Suppressor macrophage treated with lipopolysaccharide for 1 hour (primary cell): ENCODE results near the gene GXYLT2.

Experiments used
- DNase-seq, 3 donors: peaks; one replicate each; pipeline ENCODE4 v3.0.0-alpha.2; 2020 to 2022

GXYLT2 gene

GRCh38 chr3:72941245-72941644 is 53.4 kb downstream of the GXYLT2 start:
- no peak for DNase-seq

DNA sequence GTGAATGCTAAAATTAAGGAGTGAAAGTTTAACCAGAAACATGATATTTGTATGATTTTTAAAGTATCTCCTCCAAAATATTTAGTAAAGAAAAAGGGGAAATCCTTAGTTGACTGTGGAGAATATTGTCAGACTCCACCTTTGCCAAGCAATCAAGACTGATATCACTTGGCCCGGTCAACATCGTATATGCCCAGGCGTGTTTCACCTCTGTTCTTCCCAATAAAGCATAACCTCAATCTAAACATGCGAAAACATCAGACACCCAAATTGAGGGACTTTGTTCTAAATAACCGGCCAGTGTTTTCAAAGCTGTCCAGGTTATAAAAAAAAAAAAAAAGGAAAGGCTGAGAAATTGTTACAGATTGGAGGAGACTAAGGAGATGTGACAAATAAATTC is 54.6 kb downstream of the GXYLT2 start:
- no peak for DNase-seq

DNA sequence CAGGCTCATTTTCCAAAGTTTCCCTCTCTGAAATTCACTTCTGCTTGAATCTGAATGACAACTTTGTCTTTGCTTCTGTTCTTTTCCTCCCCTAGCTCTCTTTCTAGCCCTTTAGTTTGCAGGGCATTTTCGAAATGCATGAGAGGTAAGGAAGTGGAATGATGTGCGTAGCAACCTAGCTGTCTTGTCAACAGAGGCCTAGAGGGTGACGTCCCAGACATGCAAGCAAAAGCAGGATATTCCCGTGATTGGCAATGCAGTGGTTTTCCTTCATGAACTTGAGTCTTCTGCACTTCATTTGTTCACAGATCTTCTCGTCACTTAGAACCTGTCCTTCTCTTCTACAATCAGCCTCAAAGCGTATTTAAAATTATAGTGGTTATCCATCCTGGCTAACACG is 56.9 kb downstream of the GXYLT2 start:
- no peak for DNase-seq

GRCh38 chr3:72947715-72948490 is 60.1 kb downstream of the GXYLT2 start:
- DNase-seq, result no peak

- DNase-seq, result no peak
These were observed 61.2 kb downstream of the GXYLT2 start for GRCh38 chr3:72949016-72949415.

DNA sequence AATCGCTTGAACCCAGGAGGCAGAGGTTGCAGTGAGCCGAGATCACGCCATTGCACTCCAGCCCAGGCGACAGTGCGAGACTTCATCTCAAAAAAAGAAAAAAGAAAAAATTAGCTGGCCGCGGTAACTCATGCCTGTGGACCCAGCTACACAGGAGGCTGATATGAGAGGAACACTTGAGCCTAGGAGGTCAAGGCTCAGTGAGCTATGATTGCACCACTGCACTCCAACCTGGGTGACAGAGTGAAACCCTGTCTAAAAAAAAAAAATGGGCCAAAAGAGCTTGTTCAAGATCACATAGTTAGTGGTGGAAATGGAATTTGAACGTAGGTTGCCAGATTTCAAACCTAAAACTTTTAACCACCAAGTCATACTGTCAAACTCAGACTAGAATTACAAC is 62.5 kb downstream of the GXYLT2 start:
- no peak for DNase-seq

- no peak for DNase-seq
These were observed 63.0 kb downstream of the GXYLT2 start for GRCh38 chr3:72950801-72951200.

DNA sequence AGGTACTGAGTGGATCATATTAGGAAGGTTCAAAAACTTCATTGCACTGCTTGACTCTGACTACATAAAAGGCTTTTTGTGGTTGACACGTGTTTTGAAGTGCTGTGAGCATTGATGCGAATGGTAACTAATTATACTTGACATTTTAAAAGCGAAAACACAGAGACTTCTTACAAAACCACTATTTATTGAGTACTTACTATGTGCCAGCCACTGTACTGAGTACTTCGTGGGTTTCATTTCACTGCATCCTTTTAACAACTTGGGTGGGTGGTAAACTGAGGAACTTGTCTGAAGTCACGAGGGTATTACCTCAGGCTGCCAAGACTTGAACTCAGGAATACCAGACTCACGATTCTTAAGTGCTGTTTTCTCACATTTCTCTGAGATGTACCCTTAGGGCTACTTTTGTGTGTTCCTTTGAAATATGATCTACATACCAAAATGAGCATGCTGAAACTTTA is 63.4 kb downstream of the GXYLT2 start:
- DNase-seq, result no peak

GRCh38 chr3:72953325-72953956 is 65.6 kb downstream of the GXYLT2 start:
- DNase-seq, result no peak

- DNase-seq, result no peak
These were observed 69.5 kb downstream of the GXYLT2 start for GRCh38 chr3:72957297-72957696.

DNA sequence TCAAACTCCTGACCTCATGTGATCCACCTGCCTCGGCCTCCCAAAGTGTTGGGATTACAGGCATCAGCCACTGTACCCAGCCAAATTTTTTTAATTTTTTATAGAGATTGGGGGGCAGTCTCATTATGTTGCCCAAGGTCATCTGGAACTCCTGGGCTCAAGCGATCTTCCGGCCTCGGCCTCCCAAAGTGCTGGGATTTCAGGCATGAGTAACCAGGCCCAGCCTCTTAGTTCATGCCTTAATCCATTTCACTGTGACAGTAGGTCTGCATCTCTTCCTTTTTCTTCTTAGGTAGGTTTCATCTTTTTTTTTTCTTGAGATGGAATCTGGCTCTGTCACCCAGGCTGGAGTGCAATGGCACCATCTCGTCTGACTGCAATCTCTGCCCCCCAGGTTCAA is 71.5 kb downstream of the GXYLT2 start:
- DNase-seq, result no peak

GRCh38 chr3:72960812-72961518 is 73.1 kb downstream of the GXYLT2 start:
- peak; percentile 35 to 43 (median 40) for DNase-seq

DNA sequence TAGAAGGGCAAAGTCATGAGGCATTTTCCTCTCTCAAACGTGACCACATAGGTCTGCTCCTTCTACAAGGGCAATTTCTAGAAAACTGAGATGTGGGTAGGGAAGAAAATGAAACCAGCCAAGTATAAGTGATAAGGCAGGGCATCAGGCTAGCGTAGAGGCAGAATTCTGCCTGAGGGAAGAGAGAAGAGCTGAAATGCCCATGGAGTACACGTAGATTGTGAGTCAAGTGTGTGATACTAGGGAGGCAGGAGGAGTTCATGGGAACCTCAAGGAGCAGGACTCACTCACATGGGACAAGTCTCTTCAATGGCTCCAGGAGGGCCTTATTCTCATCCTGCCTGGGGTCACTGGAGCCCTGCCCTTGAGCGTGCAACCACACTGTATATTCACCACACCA is 73.9 kb downstream of the GXYLT2 start:
- no peak for DNase-seq

- DNase-seq, result no peak
These were observed 74.5 kb downstream of the GXYLT2 start for GRCh38 chr3:72962317-72962716.

- DNase-seq, result no peak
These were observed 76.8 kb downstream of the GXYLT2 start for GRCh38 chr3:72964633-72965032.

- no peak for DNase-seq
These were observed 80.4 kb downstream of the GXYLT2 start for GRCh38 chr3:72968266-72968664.

DNA sequence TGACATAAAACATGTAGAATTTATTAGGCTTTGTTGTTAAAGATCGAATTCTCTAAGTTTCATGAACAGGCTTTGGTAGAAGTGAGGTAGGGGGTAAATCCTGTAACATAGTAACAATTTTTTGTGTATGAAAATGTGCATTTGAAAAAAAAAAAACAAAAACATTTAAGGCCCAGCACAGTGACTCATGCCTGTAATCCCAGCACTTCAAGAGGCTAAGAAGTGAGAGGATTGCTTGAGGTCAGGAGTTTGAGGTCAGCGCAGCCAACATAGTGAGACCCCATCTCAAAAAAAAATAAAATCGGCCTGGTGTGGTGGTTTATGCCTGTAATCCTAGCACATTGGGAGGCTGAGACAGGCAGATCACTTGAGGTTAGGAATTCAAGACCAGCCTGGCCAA is 81.9 kb downstream of the GXYLT2 start:
- DNase-seq, result no peak

GRCh38 chr3:72970942-72971341 is 83.1 kb downstream of the GXYLT2 start:
- DNase-seq, result no peak

GRCh38 chr3:72972706-72973030 is 84.8 kb downstream of the GXYLT2 start:
- no peak for DNase-seq

DNA sequence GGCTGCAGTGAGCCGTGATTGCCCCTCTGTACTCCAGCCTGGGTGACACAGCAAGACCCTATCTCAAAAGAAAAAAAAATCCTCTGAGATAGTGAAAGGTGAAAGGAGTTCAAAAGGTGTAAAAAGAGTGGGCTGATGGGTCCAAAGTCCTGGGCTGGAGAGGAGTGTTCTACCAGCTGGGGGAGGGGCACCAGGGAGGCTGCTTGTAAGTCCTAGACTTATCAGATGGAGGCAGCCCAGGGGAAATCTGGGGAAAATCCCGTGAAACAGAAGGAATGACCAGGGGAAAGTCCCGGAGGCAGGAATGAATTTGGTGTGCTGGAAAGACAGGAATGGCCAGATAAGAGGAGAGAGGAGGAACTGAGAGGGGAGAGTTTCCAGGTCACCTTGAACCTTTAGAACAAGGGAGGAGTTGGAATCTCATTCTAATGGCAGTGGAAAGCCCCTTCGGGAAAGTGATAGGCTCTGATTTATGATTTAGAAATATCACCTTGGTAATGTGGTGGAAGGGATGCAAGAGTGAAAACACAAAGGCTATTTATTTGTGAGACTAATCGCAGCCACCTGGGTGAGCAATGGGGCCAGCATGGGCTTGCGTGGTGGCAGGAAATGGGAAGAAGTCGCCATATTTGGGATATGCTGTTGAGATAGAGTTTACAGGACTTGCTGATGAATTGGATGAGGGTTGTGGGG is 85.3 kb downstream of the GXYLT2 start:
- peak; percentile 89 to 93 (median 92) for DNase-seq

DNA sequence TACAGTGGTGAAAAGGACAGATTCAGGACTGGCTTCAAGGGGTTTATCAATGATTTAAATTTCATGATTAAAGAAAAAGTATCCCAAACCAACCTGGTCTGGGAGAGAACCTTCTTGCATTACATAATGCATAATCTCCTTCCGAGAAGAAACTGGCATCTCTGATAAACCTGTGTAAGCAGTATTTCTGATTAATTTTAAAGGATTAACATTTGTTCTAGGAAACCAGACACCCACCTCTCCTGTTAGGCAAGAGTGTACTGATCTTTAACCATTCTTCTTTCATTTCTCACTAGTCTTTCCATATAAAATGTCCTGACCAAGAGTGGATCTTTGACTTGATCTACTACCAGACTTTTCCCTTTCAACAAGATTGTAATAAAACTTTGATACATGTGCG is 85.9 kb downstream of the GXYLT2 start:
- DNase-seq, result no peak

GRCh38 chr3:72974956-72975355 is 87.1 kb downstream of the GXYLT2 start:
- DNase-seq, result peak in 1 of 3 donors; percentile 50

- peak; percentile 67 to 97 (median 93) for DNase-seq
These were observed 88.5 kb downstream of the GXYLT2 start for GRCh38 chr3:72976281-72976741.
